HepG2 (cell line): ENCODE measurements around the gene TEAD3. TPM values are rescaled to one million over a fixed set of nuclear protein-coding genes. Genes with fewer than 3 reads are reported as not detected.

Experiments
- ATAC-seq: fragments of 200-7000 bp; cut with Tn5 transposase; 3 replicates; pipeline ENCODE4 v1.9.1; 2020; ENCODE audit warnings: mild to moderate bottlenecking, moderate library complexity
- BruUV-seq: library from RNA; stranded (reverse); fragments of 400-500 nt; replicated peaks from 2 replicates; lab custom pipeline; 2021; lab: Mats Ljungman, UMichigan
- CTCF ChIA-PET: fragments of 300-600 bp; formaldehyde crosslinking; extraction: SDS; loops from one replicate; lab custom pipeline; 2021; ENCODE audit warnings: low total read pairs, inconsistent platforms, low intra/inter-chr PET ratio; lab: Yijun Ruan, JAX
- POLR2A ChIA-PET: fragments of 350-600 bp; sonication (Branson Sonifier 250); formaldehyde crosslinking; loops from one replicate; lab custom pipeline; 2020; ENCODE audit warnings: antibody characterized with exemption, inconsistent platforms; lab: Yijun Ruan, JAX
- DNase-seq: peaks from one replicate; pipeline ENCODE4 v3.0.0-alpha.2; 2015; ENCODE audit warnings: low spot score
- FAIRE-seq: peaks from 3 replicates; lab custom pipeline; 2011; peaks lifted over from hg19 to GRCh38; lab: Jason Lieb, UNC
- H2AFZ ChIP-seq: one replicate; pipeline ENCODE4 v1.6.1; 2011; ENCODE audit warnings: low read length, inconsistent platforms
- H3K27ac ChIP-seq: fragments of 300-600 bp; 3 replicates; pipeline ENCODE4 v1.8.0; 2011; ENCODE audit warnings: mixed run types, mild to moderate bottlenecking, mixed read lengths, low read length, inconsistent platforms; ENCODE audit not compliant: insufficient read depth; ENCODE audit errors: extremely low read length
- H3K27me3 ChIP-seq, 2 experiments: fragments of 200-600 bp in 1 of 2; 2 replicates in 1 of 2; 3 replicates in 1 of 2; pipeline versions ENCODE4 v1.6.0 to v1.8.0; 2011; ENCODE audit warnings: low read length in 2 of 2, mild to moderate bottlenecking in 2 of 2, moderate library complexity in 2 of 2, inconsistent platforms in 1 of 2; ENCODE audit not compliant: insufficient read depth in 2 of 2, control insufficient read depth in 1 of 2
- H3K36me3 ChIP-seq, 2 experiments: fragments of 200-600 bp in 1 of 2; replicated peaks in 1 of 2; 2 replicates in 1 of 2; 3 replicates in 1 of 2; pipeline versions ENCODE4 v1.5.1 to v1.8.0; 2011; ENCODE audit warnings: low read length in 2 of 2, inconsistent platforms in 1 of 2; ENCODE audit not compliant: insufficient read depth in 2 of 2, control insufficient read depth in 1 of 2
- H3K4me1 ChIP-seq: 2 replicates; pipeline ENCODE4 v1.5.1; 2012; ENCODE audit warnings: low read length, inconsistent platforms; ENCODE audit not compliant: insufficient read depth
- H3K4me2 ChIP-seq: 2 replicates; pipeline ENCODE4 v1.6.0; 2011; ENCODE audit warnings: low read depth, low read length, inconsistent platforms
- H3K4me3 ChIP-seq, 3 experiments: fragments of 200-600 bp in 1 of 3; sonication (generic), shearing (Covaris generic) in 1 of 3; replicated peaks in 1 of 3; 2 replicates each; pipeline ENCODE4 v1.5.1; 2011 to 2016; ENCODE audit warnings: low read length in 3 of 3, inconsistent platforms in 2 of 3, low read depth in 2 of 3, mild to moderate bottlenecking in 2 of 3, control low read depth in 1 of 3, mixed read lengths in 1 of 3; ENCODE audit not compliant: insufficient read depth in 1 of 3
- H3K79me2 ChIP-seq: one replicate; pipeline ENCODE4 v1.6.1; 2011; ENCODE audit warnings: low read length, inconsistent platforms; ENCODE audit not compliant: insufficient read depth
- H3K9ac ChIP-seq: 2 replicates; pipeline ENCODE4 v1.6.0; 2011; ENCODE audit warnings: mild to moderate bottlenecking, low read depth, low read length, inconsistent platforms; ENCODE audit not compliant: insufficient read depth
- H3K9me3 ChIP-seq: 2 replicates; pipeline ENCODE4 v1.5.1; 2012; ENCODE audit warnings: mild to moderate bottlenecking, low read length
- H4K20me1 ChIP-seq: 2 replicates; pipeline ENCODE4 v1.6.0; 2011; ENCODE audit warnings: inconsistent platforms, mild to moderate bottlenecking, low read length, moderate library complexity; ENCODE audit not compliant: insufficient read depth
- CBX2 ChIP-seq, 2 experiments: fragments of 200-600 bp in 1 of 2; sonication (generic); formaldehyde crosslinking in 1 of 2; IDR thresholded peaks; 2 replicates each; pipeline versions ENCODE4 v1.7.0 to v1.8.1; 2018 to 2022; ENCODE audit warnings: low read depth in 2 of 2, low read length in 1 of 2, mild to moderate bottlenecking in 1 of 2, missing genetic modification reagents in 1 of 2
- KDM2A ChIP-seq: sonication (generic); formaldehyde crosslinking; IDR thresholded peaks from 2 replicates; pipeline ENCODE4 v1.4.0; 2020; ENCODE audit warnings: low read depth, missing genetic modification reagents, borderline replicate concordance
- NCOR1 ChIP-seq: fragments of 200-600 bp; sonication (generic); IDR thresholded peaks from 2 replicates; pipeline ENCODE4 v1.7.0; 2017; ENCODE audit warnings: antibody characterized with exemption, low read length, borderline replicate concordance
- PTBP1 ChIP-seq: fragments of 200-400 bp; formaldehyde crosslinking; IDR thresholded peaks from 2 replicates; pipeline ENCODE4 v1.6.1; 2018; ENCODE audit warnings: low read length, low read depth; ENCODE audit not compliant: poor library complexity, severe bottlenecking
- ZNF143 ChIP-seq: sonication (generic); formaldehyde crosslinking; IDR thresholded peaks from 2 replicates; pipeline ENCODE4 v1.4.0; 2020; ENCODE audit warnings: missing genetic modification reagents
- ZNF235 ChIP-seq: sonication (generic); formaldehyde crosslinking; IDR thresholded peaks from 2 replicates; pipeline ENCODE4 v1.8.1; 2023; ENCODE audit warnings: mild to moderate bottlenecking, missing genetic modification reagents, borderline replicate concordance
- ZNF737 ChIP-seq: sonication (generic); formaldehyde crosslinking; IDR thresholded peaks from 2 replicates; pipeline ENCODE4 v1.5.0; 2020; ENCODE audit warnings: missing genetic modification reagents, mild to moderate bottlenecking, borderline replicate concordance
- WGBS: methylation state at CpG from one replicate; pipeline ENCODE4 v1.1.6; 2017; ENCODE audit warnings: low lambda C conversion rate; 5-methylcytosine and 5-hydroxymethylcytosine counted together
- in situ Hi-C: cut with HindIII; loops from 2 replicates; pipeline ENCODE4 v1.10.0; 2017; ENCODE audit warnings: low pct_unique_long_range_greater_than_20kb; ENCODE audit not compliant: extremely low pct_ligation_motif_present
- intact Hi-C: fragments of 100-400 bp; cut with micrococcal nuclease; formaldehyde crosslinking; loops from one replicate; pipeline ENCODE4 v1.10.0; 2022; ENCODE audit not compliant: unreplicated experiment
- polyA plus RNA-seq, 8 experiments: library from polyadenylated mRNA; depleted of rRNA in 3 of 8; stranded (reverse) in 7 of 8; unstranded in 1 of 8; fragments of >200 nt; fragmentation: Illumina TruSeq in 4 of 8; extraction: Trizol in 4 of 8; gene quantifications; 2 replicates each; pipeline versions ENCODE4 v1.2.1 to v1.2.3, GENCODE V29; 2011 to 2016; ENCODE audit warnings: low read depth in 4 of 8, missing spikeins in 1 of 8, mixed read lengths in 1 of 8; ENCODE audit not compliant: insufficient read depth in 1 of 8
- total RNA-seq, 5 experiments: library from RNA; depleted of rRNA; stranded (reverse); fragments of >200 nt; fragmentation: Illumina TruSeq; extraction: Trizol; gene quantifications; 2 replicates each; pipeline ENCODE4 v1.2.3, GENCODE V29; 2016; ENCODE audit warnings: low read depth in 1 of 5
- TF ChIP-seq, protein P1 (sequence below): sonication (generic); formaldehyde crosslinking; IDR thresholded peaks from 2 replicates; pipeline ENCODE4 v1.4.0; 2020; ENCODE audit warnings: missing genetic modification reagents

TEAD3 gene
- total and polyA plus RNA-seq, 2 of the 13 experiments (the other 11 are each of a cell fraction or from before 2014, with no cell fraction given) = 15.1 to 16.5 TPM

DNA sequence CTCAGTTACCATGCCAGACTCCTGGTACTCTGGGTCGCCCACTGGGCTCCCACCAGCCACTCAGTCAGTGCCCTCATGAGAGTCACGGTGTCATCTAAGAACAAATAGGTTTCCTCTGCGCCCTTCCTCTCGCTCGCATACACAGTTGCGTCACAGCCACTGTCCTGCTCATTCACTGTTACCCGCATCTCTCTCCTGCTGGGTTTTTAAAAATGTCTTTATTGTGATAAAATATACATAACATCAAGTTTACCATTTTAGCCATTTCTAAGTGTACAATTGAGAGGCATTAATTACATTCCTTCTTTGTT is 4.0 kb downstream of the TEAD3 start:
- ChIA-PET POLR2A (no interaction called here), CTCF (no interaction called here)
- no peak overlapping the region for H3K27ac ChIP-seq
- no peaks in the 10 kb centered on the region for H3K9me3 ChIP-seq
- H2AFZ ChIP-seq = no peak overlapping the region
- H3K4me2 ChIP-seq = no peak overlapping the region
- intact Hi-C loops (no loop called here), in situ Hi-C loops (no loop called here)
- FAIRE-seq (no peak), DNase-seq (no peak), ATAC-seq (no peak)
- 99% methylated on average over 7 of the region's 7 CpGs for WGBS
- TF ChIP-seq PTBP1 (no peak), KDM2A (CRISPR knock-in tag) (no peak), ZNF737 (CRISPR knock-in tag) (no peak), NCOR1 (no peak), CBX2 (IDR thresholded peaks at IDR 0.05; ENCODE audit: low read depth, low read length) (no peak), CBX2 (CRISPR knock-in tag; IDR thresholded peaks at IDR 0.05; ENCODE audit: low read depth) (no peak), ZNF235 (CRISPR knock-in tag) (no peak), ZNF143 (no peak)
- TF ChIP-seq, protein P1, sequence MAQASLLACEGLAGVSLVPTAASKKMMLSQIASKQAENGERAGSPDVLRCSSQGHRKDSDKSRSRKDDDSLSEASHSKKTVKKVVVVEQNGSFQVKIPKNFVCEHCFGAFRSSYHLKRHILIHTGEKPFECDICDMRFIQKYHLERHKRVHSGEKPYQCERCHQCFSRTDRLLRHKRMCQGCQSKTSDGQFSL (CRISPR knock-in tag) = no peak
- H3K79me2 ChIP-seq = peaks cover 55% of the 10 kb centered on the region
- H3K4me3 ChIP-seq = no peak overlapping the region
- BruUV-seq = no TSS peak
- 0 out of 5 replicates have a peak, but pooled peaks cover 0 to under 1% of the 10 kb centered on the region in 2 experiments for H3K27me3 ChIP-seq
- H3K4me1 ChIP-seq = peaks cover 54% of the 10 kb centered on the region
- no peak overlapping the region for H3K9ac ChIP-seq
- peaks cover 52% of the 10 kb centered on the region; the same call in 1 of the 2 replicates for H4K20me1 ChIP-seq
- H3K36me3 ChIP-seq = peaks cover 0 to 2% of the 10 kb centered on the region in 2 experiments; a peak in 1 of 5 replicates
